ENCODE results near the gene PFDN6.

DNA sequence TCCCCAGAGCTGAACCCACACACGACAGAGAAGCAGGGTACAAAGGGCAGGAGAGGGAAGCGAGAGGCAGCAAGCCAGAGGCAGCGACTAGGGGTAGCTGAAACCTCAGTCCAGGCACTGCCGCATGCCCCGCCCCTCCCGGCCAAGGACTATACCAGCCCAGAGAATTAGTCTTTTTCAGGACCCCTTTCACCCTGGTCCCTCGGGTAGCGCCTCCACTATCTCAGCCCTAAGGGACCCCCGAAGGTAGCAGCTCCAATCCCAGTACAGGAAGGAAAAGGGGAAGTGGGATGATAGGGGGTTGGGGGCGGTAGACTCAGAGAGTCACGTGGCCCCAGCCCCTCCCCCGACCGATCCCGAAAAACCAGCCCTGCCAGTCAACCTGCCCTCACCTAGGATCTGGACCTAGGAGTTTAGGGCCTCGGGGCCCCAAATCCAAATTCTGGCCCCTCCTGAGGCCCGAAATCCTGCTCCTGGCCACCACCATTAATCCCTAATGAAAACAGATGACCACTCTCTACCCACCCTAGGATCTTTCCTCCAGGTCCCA lies 8.1 kb downstream of the PFDN6 start:
- no peak for TF ChIP-seq CTCF (IDR thresholded peaks at IDR 0.05)
- TF ChIP-seq EP300 (IDR thresholded peaks at IDR 0.05; ENCODE audit: borderline replicate concordance in 1 of 2, low read depth in 1 of 2, low read length in 1 of 2): no peak

Data from SK-N-SH (cell line).